Hepatocyte (in vitro differentiated cells): ENCODE data around the gene STEAP3.

Experiments
- CTCF ChIP-seq: fragments of 200-600 bp; sonication (generic); IDR thresholded peaks from 2 replicates; pipeline ENCODE4 v1.5.1; 2016; ENCODE audit warnings: antibody characterized with exemption, mild to moderate bottlenecking; ENCODE audit not compliant: poor library complexity
- EZH2phosphoT487 ChIP-seq: fragments of 200-600 bp; sonication (generic); IDR thresholded peaks from one replicate; pipeline ENCODE4 v1.6.1; 2018; ENCODE audit warnings: antibody characterized with exemption, mild to moderate bottlenecking, low read depth, moderate library complexity; ENCODE audit not compliant: unreplicated experiment, severe bottlenecking

- TF ChIP-seq CTCF (no peak), EZH2phosphoT487 (no peak)
Measured at GRCh38 chr2:119221609-119222008, 2.0 kb upstream of the STEAP3 start.
